Mononuclear cell (primary cell): ENCODE results near the gene ALDH3B2. TPM values are rescaled to one million over a fixed set of nuclear protein-coding genes. Genes with fewer than 3 reads are reported as not detected.

Source experiments
- H3K27me3 ChIP-seq: 2 replicates; pipeline ENCODE4 v1.6.0; 2011; ENCODE audit warnings: low read length, control low read depth; ENCODE audit not compliant: insufficient read depth
- H3K4me1 ChIP-seq: 2 replicates; pipeline ENCODE4 v1.5.1; 2011; ENCODE audit warnings: mild to moderate bottlenecking, low read length, control low read depth; ENCODE audit not compliant: insufficient read depth
- H3K4me3 ChIP-seq: 2 replicates; pipeline ENCODE4 v1.5.1; 2011; ENCODE audit warnings: mild to moderate bottlenecking, low read length, moderate library complexity
- H3K9me3 ChIP-seq: 2 replicates; pipeline ENCODE4 v1.5.1; 2011; ENCODE audit warnings: low read depth, mild to moderate bottlenecking, control low read depth, low read length
- total RNA-seq: library from RNA; depleted of rRNA; stranded (reverse); fragments of >200 nt; gene quantifications from one replicate; pipeline ENCODE4 v1.2.3, GENCODE V29; 2012

Gene ALDH3B2
- total RNA-seq, 1 donor = not detected

- Histone ChIP-seq H3K27me3 (no peaks in the 10 kb centered on the region), H3K9me3 (no peaks in the 10 kb centered on the region), H3K4me3 (no peak overlapping the region), H3K4me1 (peaks cover 39% of the 10 kb centered on the region)
These were observed 61.0 kb downstream of the ALDH3B2 start for GRCh38 chr11:67613313-67613959.

GRCh38 chr11:67612751-67613150 is 61.7 kb downstream of the ALDH3B2 start:
- H3K4me3 ChIP-seq = no peak overlapping the region
- no peaks in the 10 kb centered on the region for H3K9me3 ChIP-seq
- H3K27me3 ChIP-seq = no peaks in the 10 kb centered on the region
- H3K4me1 ChIP-seq = peaks cover 44% of the 10 kb centered on the region

Other genes with a start within 250 kb of the ALDH3B2 start
- 52.1 TPM for gene RPS6KB2, start 246.1 kb downstream of the ALDH3B2 start, total RNA-seq
- 137 TPM for gene PTPRCAP, start 236.9 kb downstream of the ALDH3B2 start, total RNA-seq
- gene CORO1B, start 231.1 kb downstream of the ALDH3B2 start, total RNA-seq = 28.1 TPM
- gene GPR152, start 221.9 kb downstream of the ALDH3B2 start, total RNA-seq = not detected
- 2.6 TPM for gene CABP4, start 219.3 kb downstream of the ALDH3B2 start, total RNA-seq
- 18.4 TPM for gene TMEM134, start 205.4 kb downstream of the ALDH3B2 start, total RNA-seq
- 77.2 TPM for gene AIP, start 191.6 kb downstream of the ALDH3B2 start, total RNA-seq
- gene PITPNM1, start 169.3 kb downstream of the ALDH3B2 start, total RNA-seq = 62.0 TPM
- gene CDK2AP2, start 166.5 kb downstream of the ALDH3B2 start, total RNA-seq = 9.7 TPM
- gene CABP2, start 151.2 kb downstream of the ALDH3B2 start, total RNA-seq = not detected
- gene GSTP1, start 90.8 kb downstream of the ALDH3B2 start, total RNA-seq = 294 TPM
- 90.1 TPM for gene NDUFV1, start 67.7 kb downstream of the ALDH3B2 start, total RNA-seq
- 2.3 TPM for gene NUDT8, start 44.7 kb downstream of the ALDH3B2 start, total RNA-seq
- gene TBX10, start 34.9 kb downstream of the ALDH3B2 start, total RNA-seq = not detected
- gene ACY3, start 23.9 kb downstream of the ALDH3B2 start, total RNA-seq = 0.31 TPM